Activated T-cell treated with anti-CD3 and anti-CD28 coated beads, Interleukin-2, amount 50 U/mL, for 1 hour (primary cell): ENCODE measurements around the gene MRNIP.
A peak's percentile ranks its signal among the peaks of the same experiment; 100 is the strongest.
"Not testable (repeated sequence)": the region's sequence is repeated elsewhere in the genome, so short reads cannot be mapped to it uniquely, and the experiment has no call there.

Experiments
- DNase-seq: peaks from one replicate; pipeline ENCODE4 v3.0.0-alpha.2; 2020

Gene MRNIP

GRCh38 chr5:179837076-179838011, 21.3 kb downstream of the MRNIP start:
- DNase-seq = no peak

- DNase-seq = peak; percentile 51
Measured at GRCh38 chr5:179836225-179837019, 22.2 kb downstream of the MRNIP start.

- DNase-seq = not testable (repeated sequence)
Measured at GRCh38 chr5:179834871-179835270, 23.7 kb downstream of the MRNIP start.

DNA sequence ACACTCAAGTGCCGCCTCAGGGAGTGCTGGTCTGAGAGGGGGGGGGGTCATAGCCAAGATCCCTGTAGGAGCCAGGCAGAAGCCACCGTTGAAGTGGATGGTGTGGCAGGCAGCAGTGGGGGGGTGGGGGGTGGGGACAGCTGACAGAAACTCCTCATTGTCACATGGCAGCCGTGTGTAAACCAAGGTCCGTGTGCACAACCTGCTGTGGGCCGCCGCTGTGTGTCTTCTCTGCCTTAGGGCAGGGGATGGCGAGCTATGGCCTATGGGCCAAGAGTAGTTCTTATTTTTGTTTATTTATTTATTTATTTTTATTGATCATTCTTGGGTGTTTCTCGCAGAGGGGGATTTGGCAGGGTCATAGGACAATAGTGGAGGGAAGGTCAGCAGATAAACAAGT, 24.5 kb downstream of the MRNIP start:
- DNase-seq = no peak

- DNase-seq = no peak
Measured at GRCh38 chr5:179833709-179834070, 24.9 kb downstream of the MRNIP start.

GRCh38 chr5:179833056-179833708, 25.4 kb downstream of the MRNIP start:
- DNase-seq = no peak

GRCh38 chr5:179832039-179832745, 26.4 kb downstream of the MRNIP start:
- no peak for DNase-seq

DNA sequence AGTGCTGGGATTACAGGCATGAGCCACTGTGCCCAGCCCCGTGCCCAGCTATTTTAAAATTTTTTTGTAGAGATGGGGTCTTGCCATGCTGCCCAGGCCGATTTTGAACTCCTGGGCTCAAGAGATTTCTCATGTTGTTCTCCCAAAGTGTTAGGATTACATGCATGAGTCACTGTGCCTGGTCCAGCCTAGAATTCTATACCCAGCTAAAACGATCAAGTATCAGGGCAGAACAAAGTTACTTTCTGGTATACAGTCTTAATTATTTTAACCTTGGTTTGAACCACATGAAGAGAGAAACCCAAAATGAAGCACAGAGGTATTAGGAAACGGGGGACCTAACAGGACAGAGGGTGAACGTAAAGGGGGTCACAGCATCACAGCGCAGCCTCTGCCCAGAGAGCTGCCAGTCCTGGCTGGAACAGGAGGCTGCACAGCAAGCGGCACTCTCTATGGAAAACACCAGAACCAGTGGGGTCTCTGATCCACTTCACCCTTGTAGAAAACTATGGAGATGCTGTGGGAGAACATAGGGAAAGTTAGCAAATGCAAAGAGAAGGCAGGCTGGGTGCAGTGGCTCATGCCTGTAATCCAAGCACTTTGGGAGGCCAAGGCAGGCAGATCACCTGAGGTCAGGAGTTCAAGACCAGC, 27.7 kb downstream of the MRNIP start:
- no peak for DNase-seq

DNA sequence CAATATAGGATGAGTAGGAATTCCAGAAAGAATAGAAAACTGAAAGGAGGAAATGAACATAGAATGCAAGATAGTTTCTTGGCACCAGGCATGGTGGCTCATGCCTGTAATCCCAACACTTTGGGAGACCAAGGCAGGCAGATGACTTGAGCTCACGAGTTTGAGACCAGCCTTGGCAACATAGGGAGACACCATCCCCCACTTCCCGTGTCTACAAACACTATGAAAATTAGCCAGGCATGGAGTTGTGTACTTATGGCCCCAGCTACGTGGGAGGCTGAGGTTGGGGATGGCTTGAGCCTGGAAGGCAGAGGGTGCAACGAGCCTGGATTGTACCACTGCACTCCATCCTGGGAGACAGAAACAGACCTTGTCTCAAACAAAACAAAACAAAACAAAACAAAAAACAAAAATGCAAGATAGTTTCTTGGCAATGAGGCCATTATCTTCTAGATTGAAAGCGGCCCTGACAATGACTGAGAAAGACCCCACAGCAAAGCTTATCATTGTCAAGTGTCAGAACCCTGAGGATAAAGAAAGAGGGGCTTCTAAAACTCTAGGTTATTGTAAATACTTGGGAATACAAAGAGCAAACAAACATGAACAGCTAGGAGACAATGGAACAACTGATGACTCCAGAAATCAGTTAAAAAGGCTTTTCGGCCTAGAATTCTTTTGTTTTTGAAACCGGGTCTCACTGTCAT, 28.7 kb downstream of the MRNIP start:
- no peak for DNase-seq

GRCh38 chr5:179828756-179829421, 29.7 kb downstream of the MRNIP start:
- no peak for DNase-seq

DNA sequence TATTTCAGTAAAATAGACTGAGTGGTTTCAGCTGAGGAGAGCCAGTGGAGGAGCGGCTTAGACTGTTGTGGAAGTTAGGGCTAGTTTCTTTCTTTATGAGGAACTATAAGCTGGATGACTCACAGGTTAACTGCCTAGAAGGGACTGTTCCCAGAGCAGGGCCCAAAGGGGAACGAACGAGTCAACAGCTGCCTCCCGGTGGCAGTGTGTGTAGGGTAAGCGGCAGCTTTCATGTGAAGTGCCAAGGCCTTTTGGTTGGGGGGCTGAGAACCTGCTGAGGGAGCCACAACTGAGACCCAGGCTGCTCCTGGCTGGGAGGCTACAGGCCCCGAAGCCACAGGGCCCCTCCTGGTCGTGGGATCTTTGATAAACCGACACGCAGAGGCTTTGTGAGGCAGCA, 30.9 kb downstream of the MRNIP start:
- no peak for DNase-seq

- no peak for DNase-seq
Measured at GRCh38 chr5:179825655-179826182, 32.9 kb downstream of the MRNIP start.

DNA sequence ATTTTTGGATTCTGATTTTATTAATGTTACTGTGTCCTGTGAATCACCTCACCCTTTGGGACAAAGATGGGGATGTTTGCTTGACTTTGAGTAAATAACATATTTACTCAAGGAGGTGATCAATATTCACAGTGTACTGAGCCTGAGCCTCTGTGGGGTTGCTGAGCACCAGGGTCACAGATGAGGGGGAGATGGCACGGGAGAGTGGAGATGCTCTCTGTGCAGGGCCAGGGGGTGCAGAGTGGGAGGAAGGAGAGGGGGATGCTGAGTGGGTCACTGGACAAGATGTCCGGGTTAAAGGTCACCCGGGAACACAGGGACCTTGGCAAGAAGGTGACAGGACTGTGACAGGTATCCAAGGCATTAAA, 33.9 kb downstream of the MRNIP start:
- DNase-seq = no peak

DNA sequence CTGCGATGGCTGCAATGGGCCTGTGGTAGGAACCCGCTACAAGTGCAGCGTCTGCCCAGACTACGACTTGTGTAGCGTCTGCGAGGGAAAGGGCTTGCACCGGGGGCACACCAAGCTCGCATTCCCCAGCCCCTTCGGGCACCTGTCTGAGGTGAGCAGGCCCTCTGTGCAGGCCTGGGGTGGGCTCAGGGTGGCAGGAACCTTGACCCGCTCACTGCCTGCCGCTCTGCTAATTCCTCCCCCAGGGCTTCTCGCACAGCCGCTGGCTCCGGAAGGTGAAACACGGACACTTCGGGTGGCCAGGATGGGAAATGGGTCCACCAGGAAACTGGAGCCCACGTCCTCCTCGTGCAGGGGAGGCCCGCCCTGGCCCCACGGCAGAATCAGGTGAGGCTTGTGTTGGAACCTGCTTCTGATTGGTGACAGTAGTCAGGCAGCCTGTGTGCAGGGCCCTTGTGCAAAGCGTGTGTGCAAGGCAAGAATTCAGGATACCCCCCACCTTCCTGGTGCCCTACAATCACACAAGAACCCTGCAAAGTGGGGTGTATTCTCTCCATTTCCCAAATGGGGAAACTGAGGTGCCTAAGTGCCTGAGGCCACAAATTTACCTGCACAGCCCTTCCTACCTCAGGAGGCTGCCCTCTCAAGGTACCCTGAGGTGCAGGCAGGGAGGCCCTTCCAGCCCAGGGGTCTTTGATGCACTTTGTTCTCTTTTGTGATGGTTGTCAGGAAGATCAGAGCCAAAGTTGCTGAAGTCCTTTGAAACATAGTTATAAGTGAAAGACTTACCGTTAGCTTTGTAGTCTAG, 34.5 kb downstream of the MRNIP start:
- no peak for DNase-seq

DNA sequence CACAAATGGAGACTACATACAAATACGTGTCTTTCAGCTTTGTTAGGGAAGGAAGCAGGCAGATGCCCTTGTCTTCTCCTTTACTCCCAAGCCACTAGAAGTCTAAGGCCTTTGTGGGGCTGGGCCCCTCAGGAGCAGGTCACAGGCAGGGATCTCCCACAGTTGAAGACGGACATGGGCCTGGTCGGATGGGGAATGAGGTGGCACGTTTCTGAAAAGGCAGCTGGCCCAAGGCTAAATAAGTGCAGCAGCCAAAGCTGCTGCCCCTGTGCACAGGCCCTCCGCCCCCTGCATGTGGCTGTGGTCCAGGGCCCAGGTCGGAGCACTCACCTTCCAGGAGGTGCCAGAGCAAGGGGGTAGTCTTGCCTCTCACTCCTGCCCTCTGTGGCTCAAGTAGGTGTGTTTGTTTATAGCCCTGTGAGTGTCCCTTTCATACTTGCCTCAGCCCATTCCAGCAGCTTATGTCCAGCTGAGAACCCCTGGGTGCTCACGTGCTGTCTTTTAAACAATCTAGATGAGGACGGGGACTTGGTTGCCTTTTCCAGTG, 36.1 kb downstream of the MRNIP start:
- no peak for DNase-seq

DNA sequence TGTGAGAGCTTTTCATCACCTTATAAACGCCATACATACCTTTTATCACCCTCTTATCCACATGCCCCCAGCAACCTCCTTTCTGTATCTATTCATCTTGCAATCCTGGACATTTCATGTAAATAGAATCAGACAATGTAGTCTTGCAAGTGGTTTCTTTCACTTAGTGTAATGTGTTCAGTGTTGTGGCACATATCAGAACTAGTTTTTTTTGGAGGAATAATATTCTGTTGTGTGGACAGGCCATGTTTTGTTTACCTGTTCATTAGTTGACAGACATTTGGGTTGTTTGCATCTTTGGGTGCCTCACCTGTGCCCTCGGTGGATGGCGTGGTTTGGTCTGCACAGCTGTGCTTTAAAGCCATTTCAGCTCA, 36.6 kb downstream of the MRNIP start:
- DNase-seq = no peak

GRCh38 chr5:179821298-179822058, 37.1 kb downstream of the MRNIP start:
- peak; percentile 87 for DNase-seq

DNA sequence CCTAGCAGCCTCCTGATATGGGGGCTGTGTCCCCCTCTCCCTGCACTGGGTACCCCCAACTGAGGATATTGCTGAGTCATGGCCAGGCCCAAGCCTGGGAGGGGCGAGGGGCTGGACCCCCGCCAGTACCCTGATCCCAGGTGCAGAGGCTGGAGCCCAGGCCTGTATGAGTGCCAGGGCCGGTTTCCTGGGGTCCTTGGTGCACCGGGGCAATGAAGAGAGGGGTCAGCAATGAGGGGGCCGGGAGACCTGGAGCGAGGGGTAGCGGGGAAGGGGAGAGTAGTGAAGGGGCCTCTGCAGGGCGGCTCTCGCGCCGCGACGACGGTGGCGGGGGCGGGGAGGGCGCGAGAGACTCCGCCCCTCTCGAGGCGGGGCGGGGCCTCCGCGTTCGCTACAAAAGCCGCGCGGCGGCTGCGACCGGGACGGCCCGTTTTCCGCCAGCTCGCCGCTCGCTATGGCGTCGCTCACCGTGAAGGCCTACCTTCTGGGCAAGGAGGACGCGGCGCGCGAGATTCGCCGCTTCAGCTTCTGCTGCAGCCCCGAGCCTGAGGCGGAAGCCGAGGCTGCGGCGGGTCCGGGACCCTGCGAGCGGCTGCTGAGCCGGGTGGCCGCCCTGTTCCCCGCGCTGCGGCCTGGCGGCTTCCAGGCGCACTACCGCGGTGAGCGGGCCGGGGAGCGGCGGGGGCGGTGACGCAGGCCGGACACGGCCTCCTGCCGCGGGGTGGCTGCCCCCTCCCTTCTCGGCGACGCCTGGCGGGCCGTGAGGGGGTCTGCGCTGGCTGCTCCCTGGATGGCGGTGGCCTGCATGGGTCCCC, 37.9 kb downstream of the MRNIP start, which contains the start of gene SQSTM1:
Gene SQSTM1 (plus strand): TSS at position 423 of the 815 bp plus-strand sequence. CDS start 32 bp downstream, at position 455.
- DNase-seq = peak; percentile 92
